A673 (cell line): ENCODE data around the gene ADGRL1. TPM values are rescaled to one million over a fixed set of nuclear protein-coding genes. Genes with fewer than 3 reads are reported as not detected.

Experiments
- BruUV-seq: library from RNA; stranded (reverse); fragments of 400-500 nt; replicated peaks from 2 replicates; lab custom pipeline; 2021; lab: Mats Ljungman, UMichigan
- CTCF ChIA-PET: fragments of 300-600 bp; sonication (Branson Sonifier 250); formaldehyde crosslinking; loops from one replicate; lab custom pipeline; 2022; ENCODE audit warnings: antibody characterized with exemption; lab: Charles Lee
- POLR2A ChIA-PET: fragments of 300-600 bp; sonication (Branson Sonifier 250); formaldehyde crosslinking; loops from one replicate; lab custom pipeline; 2022; ENCODE audit warnings: antibody characterized with exemption; ENCODE audit not compliant: low non-redundant PET; lab: Charles Lee
- DNase-seq: peaks from one replicate; pipeline ENCODE4 v3.0.0-alpha.2; 2015; ENCODE audit warnings: low spot score
- H3K27ac ChIP-seq: fragments of 200-600 bp; sonication (generic); 2 replicates; pipeline ENCODE4 v1.5.1; 2016; ENCODE audit warnings: mixed run types, low read depth, mild to moderate bottlenecking, mixed read lengths, antibody characterized with exemption, low read length; ENCODE audit not compliant: poor library complexity, severe bottlenecking
- H3K27me3 ChIP-seq: fragments of 200-600 bp; sonication (generic); replicated peaks from 2 replicates; pipeline ENCODE4 v1.6.1; 2017; ENCODE audit warnings: mixed run types, low read depth, mild to moderate bottlenecking, mixed read lengths, antibody characterized with exemption, low read length; ENCODE audit not compliant: insufficient read depth, poor library complexity
- H3K36me3 ChIP-seq: fragments of 200-600 bp; sonication (generic); 2 replicates; pipeline ENCODE4 v1.6.1; 2016; ENCODE audit warnings: mixed run types, mild to moderate bottlenecking, mixed read lengths, antibody characterized with exemption, low read length; ENCODE audit not compliant: insufficient read depth, poor library complexity, severe bottlenecking
- H3K4me1 ChIP-seq: fragments of 200-600 bp; sonication (generic); 2 replicates; pipeline ENCODE4 v1.6.1; 2017; ENCODE audit warnings: mixed run types, mild to moderate bottlenecking, mixed read lengths, antibody characterized with exemption, low read length; ENCODE audit not compliant: insufficient read depth, poor library complexity, severe bottlenecking
- H3K4me3 ChIP-seq: fragments of 200-600 bp; sonication (generic); 2 replicates; pipeline ENCODE4 v1.5.1; 2016; ENCODE audit warnings: low read depth, mixed run types, mild to moderate bottlenecking, mixed read lengths, low read length; ENCODE audit not compliant: poor library complexity, severe bottlenecking
- H3K9me3 ChIP-seq: fragments of 200-600 bp; sonication (generic); 2 replicates; pipeline ENCODE4 v1.6.1; 2016; ENCODE audit warnings: mixed run types, low read depth, mild to moderate bottlenecking, mixed read lengths, antibody characterized with exemption, low read length; ENCODE audit not compliant: poor library complexity, severe bottlenecking
- EZH2 ChIP-seq: fragments of 200-600 bp; sonication (generic); IDR thresholded peaks from 2 replicates; pipeline ENCODE4 v1.6.1; 2017; ENCODE audit warnings: borderline replicate concordance, low read depth, mild to moderate bottlenecking, mixed read lengths, antibody characterized with exemption, low read length; ENCODE audit not compliant: poor library complexity, severe bottlenecking
- intact Hi-C: fragments of 100-400 bp; cut with micrococcal nuclease; formaldehyde crosslinking; loops from one replicate; pipeline ENCODE4 v1.10.0; 2022; ENCODE audit not compliant: unreplicated experiment
- total RNA-seq: library from RNA; stranded (reverse); gene quantifications from 2 replicates; pipeline ENCODE4 v1.2.3, GENCODE V29; 2021
- TF ChIP-seq, protein P1 (sequence below): fragments of 300-800, 200-600 bp; sonication (generic); conservative IDR thresholded peaks from 2 replicates; pipeline ENCODE4 v1.5.1; 2017; ENCODE audit warnings: low read depth, mild to moderate bottlenecking, antibody characterized with exemption, low read length, moderate library complexity, mixed read lengths

The ADGRL1 gene
- total RNA-seq, 1 experiment from 2014 or later, result 66.1 TPM

DNA sequence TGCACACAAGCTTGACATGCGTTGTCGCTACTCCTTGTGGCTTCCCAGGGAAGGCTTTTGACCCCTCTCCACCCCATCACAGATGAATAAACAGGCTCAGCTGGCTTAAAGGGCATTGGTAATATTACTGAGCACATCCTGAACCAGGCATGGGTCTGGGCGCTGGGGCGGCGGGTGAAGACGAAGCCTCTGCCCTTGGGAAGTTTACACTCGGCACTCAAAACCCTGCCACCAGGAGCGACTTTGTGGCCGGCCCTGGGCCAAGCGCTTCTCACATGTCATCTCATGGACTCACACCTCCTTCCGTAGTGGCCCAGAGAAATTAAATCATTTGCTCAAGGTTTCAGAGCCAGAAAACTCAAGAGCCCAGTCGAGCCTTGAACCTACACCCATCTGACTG lies 37.0 kb downstream of the ADGRL1 start:
- intact Hi-C loops, result no loop called here
- H3K27me3 ChIP-seq, result no peaks in the 10 kb centered on the region
- no peak overlapping the region for H3K4me3 ChIP-seq
- no peak overlapping the region for H3K27ac ChIP-seq
- H3K36me3 ChIP-seq, result peaks cover 36% of the 10 kb centered on the region
- ChIA-PET CTCF (no interaction called here), POLR2A (no interaction called here)
- no peaks in the 10 kb centered on the region for H3K9me3 ChIP-seq
- TF ChIP-seq EZH2, result no peak
- TF ChIP-seq, protein P1, sequence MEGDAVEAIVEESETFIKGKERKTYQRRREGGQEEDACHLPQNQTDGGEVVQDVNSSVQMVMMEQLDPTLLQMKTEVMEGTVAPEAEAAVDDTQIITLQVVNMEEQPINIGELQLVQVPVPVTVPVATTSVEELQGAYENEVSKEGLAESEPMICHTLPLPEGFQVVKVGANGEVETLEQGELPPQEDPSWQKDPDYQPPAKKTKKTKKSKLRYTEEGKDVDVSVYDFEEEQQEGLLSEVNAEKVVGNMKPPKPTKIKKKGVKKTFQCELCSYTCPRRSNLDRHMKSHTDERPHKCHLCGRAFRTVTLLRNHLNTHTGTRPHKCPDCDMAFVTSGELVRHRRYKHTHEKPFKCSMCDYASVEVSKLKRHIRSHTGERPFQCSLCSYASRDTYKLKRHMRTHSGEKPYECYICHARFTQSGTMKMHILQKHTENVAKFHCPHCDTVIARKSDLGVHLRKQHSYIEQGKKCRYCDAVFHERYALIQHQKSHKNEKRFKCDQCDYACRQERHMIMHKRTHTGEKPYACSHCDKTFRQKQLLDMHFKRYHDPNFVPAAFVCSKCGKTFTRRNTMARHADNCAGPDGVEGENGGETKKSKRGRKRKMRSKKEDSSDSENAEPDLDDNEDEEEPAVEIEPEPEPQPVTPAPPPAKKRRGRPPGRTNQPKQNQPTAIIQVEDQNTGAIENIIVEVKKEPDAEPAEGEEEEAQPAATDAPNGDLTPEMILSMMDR, result no peak
- peaks cover 19% of the 10 kb centered on the region for H3K4me1 ChIP-seq
- DNase-seq, result no peak
- no TSS peak for BruUV-seq

DNA sequence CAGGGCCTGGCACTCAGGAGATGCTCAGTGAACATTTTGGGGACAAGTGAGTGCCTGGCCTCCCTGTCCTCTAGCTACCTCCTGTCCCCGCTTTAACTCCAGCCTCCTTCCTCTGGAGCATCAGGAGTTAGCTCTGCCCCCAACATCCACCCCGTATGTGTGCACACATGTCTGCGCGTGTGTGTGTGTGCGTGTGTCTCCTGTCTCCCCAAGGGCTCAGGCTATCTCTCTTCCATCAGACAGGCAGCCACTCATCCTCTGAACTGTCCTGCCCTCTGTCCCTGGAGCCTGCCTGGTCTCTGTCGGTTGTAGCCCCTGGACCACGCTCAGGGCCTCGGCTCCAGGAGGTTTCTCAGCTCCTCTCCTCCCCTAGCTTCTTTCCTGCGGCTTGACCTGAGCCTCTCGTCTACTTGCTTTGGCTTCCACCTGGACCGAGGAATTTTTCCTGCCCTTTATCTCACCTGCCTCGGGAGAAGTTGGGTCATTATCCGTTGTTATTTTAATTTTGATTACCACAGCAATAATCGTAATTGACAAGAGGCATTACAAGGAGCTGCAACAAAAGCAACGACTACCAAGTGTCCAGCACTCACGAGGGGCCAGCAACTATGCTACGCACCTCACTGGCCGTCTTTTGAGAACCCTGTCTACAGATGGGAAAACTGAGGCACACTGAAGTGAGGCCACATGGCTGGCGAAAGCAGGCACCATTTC lies 37.6 kb downstream of the ADGRL1 start:
- H3K4me3 ChIP-seq, result no peak overlapping the region
- no peak overlapping the region for H3K27ac ChIP-seq
- no peaks in the 10 kb centered on the region for H3K27me3 ChIP-seq
- intact Hi-C loops, result no loop called here
- H3K36me3 ChIP-seq, result peaks cover 33% of the 10 kb centered on the region
- CTCF ChIA-PET, result interaction anchor here (0.6 kb wide), 1 partner anchor 298 kb away, joined by 3 read pairs; no protein-coding TSS in a partner anchor
- peaks cover 23% of the 10 kb centered on the region for H3K4me1 ChIP-seq
- no peak for TF ChIP-seq EZH2
- TF ChIP-seq, protein P1, result no peak
- POLR2A ChIA-PET, result interaction anchor here (0.5 to 0.6 kb wide), 2 partner anchors 9 to 16 kb away, joined by 5 to 6 read pairs; no protein-coding TSS in a partner anchor
- no peak for DNase-seq
- BruUV-seq, result TSS peak; percentile 17
- H3K9me3 ChIP-seq, result no peaks in the 10 kb centered on the region

DNA sequence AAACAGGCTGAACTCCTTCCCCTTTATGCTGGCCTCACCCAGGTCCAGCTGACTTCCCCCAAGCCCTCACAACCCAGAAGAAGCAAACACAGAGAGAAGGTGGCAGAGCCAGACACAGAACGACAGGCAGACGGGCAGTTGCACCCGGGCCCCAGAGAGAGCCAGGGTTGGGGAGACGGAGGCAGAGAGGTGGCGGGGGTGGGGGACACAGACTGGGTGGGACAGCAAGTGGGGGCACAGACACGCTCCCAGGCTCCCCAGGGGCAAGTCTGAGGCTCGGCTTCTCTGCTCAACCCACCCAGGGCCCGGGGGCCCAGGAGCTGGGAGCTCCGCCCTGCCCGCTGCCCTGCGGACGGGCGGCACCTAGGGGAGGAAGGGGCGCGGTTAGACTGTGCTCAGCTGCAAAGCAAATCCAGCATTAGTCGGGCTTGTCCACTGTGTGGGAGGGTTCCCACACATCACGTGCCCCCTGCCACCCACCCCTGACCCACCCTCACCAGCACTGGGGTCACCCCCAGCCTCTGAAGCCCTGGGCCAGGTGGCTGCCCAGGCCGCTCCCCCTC lies 38.3 kb downstream of the ADGRL1 start:
- POLR2A ChIA-PET, result interaction anchor here (0.5 to 0.6 kb wide), 2 partner anchors 9 to 17 kb away, joined by 5 to 6 read pairs; no protein-coding TSS in a partner anchor
- no peak for DNase-seq
- no peaks in the 10 kb centered on the region for H3K9me3 ChIP-seq

More for the DNA sequence above, 38.3 kb downstream of the ADGRL1 start:
- Histone ChIP-seq H3K27ac (peak overlapping the region; percentile 7), H3K4me3 (no peak overlapping the region), H3K36me3 (peaks cover 32% of the 10 kb centered on the region), H3K4me1 (peaks cover 23% of the 10 kb centered on the region), H3K27me3 (no peaks in the 10 kb centered on the region)
- intact Hi-C loops, result no loop called here
- no TSS peak for BruUV-seq
- TF ChIP-seq, protein P1, result no peak
- TF ChIP-seq EZH2, result no peak
- CTCF ChIA-PET, result interaction anchor here (0.6 kb wide), 1 partner anchor 25 kb away, joined by 5 read pairs; no protein-coding TSS in a partner anchor
